Dedifferentiated amniotic fluid mesenchymal stem cell (primary cell): ENCODE data around the gene PSME3.
"Not testable (repeated sequence)": the region's sequence is repeated elsewhere in the genome, so short reads cannot be mapped to it uniquely, and the experiment has no call there.

ENCODE experiments used
- DNase-seq: peaks from one replicate; pipeline ENCODE4 v3.0.0-alpha.2; 2016; ENCODE audit errors: extremely low spot score

The PSME3 gene

DNA sequence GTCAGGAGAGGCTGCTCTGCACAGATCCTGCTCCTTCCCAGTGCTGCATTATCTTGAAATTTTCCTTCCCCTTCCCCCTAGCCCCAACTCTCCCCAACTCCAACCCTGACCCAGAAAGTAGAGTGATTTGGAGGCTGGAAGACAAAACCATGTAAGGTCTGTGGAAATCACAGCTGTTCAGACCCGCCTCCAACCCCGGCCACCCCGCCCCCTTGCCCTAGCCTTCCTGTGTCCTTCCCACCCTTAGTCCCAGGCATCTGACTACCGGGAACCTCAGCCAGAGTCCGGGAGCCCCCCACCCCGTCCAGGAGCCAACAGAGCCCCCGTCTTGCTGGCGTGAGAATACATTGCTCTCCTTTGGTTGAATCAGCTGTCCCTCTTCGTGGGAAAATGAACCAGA, 17.8 kb downstream of the PSME3 start, which contains the start of gene AOC3:
Gene AOC3, plus strand, starts transcription at position 246 of the 400 bp plus-strand sequence. Its CDS starts 145 bp downstream, at position 391.
- DNase-seq: no peak

DNA sequence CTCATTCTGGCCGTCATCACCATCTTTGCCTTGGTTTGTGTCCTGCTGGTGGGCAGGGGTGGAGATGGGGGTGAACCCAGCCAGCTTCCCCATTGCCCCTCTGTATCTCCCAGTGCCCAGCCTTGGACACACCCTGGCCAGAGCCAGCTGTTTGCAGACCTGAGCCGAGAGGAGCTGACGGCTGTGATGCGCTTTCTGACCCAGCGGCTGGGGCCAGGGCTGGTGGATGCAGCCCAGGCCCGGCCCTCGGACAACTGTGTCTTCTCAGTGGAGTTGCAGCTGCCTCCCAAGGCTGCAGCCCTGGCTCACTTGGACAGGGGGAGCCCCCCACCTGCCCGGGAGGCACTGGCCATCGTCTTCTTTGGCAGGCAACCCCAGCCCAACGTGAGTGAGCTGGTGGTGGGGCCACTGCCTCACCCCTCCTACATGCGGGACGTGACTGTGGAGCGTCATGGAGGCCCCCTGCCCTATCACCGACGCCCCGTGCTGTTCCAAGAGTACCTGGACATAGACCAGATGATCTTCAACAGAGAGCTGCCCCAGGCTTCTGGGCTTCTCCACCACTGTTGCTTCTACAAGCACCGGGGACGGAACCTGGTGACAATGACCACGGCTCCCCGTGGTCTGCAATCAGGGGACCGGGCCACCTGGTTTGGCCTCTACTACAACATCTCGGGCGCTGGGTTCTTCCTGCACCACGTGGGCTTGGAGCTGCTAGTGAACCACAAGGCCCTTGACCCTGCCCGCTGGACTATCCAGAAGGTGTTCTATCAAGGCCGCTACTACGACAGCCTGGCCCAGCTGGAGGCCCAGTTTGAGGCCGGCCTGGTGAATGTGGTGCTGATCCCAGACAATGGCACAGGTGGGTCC, 18.4 kb downstream of the PSME3 start:
- not testable (repeated sequence) for DNase-seq

DNA sequence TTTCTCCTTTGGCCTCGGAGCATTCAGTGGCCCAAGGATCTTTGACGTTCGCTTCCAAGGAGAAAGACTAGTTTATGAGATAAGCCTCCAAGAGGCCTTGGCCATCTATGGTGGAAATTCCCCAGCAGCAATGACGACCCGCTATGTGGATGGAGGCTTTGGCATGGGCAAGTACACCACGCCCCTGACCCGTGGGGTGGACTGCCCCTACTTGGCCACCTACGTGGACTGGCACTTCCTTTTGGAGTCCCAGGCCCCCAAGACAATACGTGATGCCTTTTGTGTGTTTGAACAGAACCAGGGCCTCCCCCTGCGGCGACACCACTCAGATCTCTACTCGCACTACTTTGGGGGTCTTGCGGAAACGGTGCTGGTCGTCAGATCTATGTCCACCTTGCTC, 19.2 kb downstream of the PSME3 start:
- no peak for DNase-seq

DNA sequence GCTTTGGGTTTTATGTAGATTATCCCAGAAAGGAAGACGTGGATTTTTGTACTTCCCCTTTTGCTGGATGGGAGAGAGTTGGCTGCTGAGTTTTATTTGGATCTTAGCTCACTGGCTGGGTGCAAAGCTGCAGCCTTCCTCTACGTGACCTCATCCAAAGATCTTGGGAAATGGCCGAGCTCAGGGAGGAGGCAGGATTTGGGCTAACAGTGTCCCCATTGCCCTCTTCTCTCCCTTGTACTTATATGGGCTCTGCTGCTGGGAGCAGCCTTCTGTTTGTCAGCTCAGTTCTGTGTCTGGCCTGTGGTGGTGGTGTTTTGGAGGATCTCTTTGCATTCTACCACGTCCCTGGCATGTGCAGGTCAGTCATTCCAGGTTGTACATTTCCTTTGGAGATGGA, 19.8 kb downstream of the PSME3 start:
- no peak for DNase-seq

DNA sequence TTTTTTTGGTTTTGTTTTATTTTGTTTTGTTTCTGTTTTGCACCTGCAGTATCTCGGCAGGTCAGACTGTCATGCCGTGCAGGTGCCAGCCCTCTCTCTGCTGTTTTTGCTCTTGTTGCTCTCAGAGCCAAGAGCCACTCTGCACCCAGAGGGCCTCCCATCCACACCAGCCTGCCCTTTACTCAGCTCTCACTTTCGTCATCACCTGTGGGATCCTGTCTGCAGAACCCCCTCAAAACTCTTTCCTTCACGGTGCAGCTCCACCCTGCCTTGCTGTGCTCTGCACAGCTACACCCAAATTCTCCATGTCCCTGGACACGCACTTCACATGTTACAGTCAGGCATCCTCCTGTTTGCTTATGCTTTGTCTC, 20.4 kb downstream of the PSME3 start:
- no peak for DNase-seq

DNA sequence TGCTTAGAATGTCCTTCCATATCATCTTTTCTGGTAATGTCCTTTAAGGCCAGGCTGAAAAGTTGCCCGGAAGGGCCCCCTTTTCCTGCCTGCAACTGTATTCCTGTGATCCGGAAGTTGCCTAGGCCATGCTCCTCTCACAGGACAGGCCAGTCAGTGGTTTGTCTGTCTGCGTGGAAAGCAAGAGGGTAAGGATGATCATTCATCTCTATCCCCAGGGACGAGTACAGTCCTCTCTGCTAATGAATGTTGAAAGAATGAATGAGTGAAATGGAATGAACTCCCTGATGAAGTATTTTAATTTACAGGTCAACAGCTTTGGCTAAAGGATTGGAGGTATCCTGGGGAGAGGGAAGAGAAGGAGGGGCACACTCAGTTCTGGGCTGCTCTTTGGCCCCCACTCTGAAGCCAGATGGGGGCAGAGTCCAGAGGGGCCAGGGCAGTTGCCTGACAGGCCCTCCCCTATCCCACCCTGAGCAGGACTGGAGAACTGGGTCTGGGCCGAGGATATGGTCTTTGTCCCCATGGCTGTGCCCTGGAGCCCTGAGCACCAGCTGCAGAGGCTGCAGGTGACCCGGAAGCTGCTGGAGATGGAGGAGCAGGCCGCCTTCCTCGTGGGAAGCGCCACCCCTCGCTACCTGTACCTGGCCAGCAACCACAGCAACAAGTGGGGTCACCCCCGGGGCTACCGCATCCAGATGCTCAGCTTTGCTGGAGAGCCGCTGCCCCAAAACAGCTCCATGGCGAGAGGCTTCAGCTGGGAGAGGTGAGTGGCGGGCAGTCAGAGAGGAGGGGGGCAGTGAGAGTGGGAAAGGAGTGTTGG, 21.0 kb downstream of the PSME3 start:
- no peak for DNase-seq

DNA sequence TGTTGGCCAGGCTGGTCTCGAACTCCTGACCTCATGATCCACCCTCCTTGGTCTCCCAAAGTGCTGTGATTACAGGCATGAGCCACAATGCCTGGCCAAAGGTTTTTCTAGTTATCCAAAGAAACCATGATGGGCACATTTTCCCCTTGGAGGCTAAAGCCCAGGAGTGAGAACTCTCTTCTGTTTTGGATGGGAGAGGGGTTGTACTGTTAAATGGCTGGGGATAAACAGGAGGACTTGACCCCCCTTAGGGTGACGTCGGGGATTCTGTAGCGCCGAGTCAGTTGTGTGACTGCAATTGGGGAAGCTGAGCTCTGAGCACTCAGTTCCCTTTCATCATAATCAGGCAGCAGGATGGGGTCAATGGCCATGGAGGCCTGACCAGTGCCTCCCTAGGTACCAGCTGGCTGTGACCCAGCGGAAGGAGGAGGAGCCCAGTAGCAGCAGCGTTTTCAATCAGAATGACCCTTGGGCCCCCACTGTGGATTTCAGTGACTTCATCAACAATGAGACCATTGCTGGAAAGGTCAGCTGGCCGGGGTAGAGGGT, 21.9 kb downstream of the PSME3 start:
- DNase-seq: no peak

DNA sequence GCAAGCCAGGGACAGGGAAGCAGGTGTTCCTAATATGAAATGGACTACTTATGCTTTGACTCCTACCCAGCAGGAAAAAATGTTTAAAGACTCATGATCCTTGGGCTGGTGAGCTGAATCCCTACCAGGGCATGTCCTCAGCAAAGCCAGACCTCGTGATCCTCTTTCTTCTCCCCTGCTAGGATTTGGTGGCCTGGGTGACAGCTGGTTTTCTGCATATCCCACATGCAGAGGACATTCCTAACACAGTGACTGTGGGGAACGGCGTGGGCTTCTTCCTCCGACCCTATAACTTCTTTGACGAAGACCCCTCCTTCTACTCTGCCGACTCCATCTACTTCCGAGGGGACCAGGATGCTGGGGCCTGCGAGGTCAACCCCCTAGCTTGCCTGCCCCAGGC, 22.9 kb downstream of the PSME3 start:
- not testable (repeated sequence) for DNase-seq

DNA sequence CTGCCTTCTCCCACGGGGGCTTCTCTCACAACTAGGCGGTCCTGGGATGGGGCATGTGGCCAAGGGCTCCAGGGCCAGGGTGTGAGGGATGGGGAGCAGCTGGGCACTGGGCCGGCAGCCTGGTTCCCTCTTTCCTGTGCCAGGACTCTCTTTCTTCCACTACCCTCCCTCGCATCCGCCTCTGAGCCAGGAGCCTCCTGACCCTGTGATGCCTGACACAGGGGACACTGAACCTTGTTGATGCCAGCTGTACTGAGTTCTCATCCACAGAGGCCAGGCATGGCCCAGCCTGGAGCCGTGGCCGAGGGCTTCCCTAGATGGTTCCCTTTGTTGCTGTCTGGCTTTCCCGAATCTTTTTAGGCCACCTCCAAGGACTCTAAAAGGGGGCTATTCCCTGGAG, 23.3 kb downstream of the PSME3 start:
- DNase-seq: not testable (repeated sequence)

DNA sequence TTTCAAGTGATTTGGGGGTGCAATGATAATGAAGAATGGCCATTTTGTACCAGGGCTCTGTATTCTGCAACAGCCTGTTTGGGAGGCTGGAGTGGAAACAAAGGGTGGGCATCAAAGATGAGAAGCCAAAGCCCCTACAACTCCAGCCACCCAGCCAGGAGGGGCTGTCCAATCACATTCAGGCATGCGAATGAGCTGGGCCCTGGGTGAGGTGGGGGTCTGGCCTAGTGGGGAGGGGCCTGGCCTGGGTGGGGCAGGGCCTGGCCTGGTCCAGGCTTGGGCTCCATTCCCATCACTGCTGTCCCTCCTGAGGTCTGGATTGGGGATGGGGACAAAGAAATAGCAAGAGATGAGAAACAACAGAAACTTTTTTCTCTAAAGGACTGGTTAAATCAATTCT, 24.2 kb downstream of the PSME3 start:
- no peak for DNase-seq

DNA sequence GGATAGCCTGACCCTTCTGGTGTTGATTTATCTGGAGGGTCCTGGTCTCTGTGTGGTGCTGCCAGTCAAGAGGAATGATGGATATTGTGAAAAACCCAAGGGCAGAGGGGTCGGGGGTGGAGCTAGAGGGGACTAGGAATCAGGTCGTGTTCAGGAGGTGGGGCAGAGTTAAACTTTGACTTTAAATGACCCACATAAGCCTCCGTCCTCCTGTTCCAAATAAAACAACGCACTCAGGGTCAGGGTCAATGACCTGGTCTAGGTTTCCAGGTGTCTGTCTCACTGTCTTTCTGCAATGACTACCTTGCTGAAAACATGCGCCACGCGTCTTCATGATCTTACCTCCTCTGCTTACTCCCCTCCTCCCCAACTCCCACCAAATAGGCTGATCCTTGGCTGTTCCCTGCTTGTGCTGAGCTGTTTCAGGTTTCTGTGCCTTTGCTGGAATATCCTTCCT, 32.5 kb downstream of the PSME3 start:
- DNase-seq: no peak

DNA sequence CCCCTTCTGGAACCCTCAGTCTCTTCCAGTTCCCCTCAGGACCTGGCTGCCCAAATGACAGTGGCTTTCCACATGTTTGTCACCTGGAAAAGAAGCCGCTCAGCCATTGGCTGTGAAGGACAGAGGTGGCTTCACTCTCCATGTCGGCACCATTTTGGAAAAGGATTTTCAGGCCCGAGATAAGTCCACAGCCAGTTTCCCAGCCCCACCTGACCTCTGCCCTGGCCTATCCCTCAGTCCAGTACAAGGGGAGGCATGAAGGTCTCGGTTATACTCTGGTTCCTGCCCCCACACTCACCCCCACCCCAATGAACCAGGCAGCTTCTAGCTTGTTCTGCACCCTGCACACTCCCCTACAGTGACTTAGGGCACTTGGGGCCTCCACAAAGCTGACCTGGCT, 33.0 kb downstream of the PSME3 start:
- no peak for DNase-seq

DNA sequence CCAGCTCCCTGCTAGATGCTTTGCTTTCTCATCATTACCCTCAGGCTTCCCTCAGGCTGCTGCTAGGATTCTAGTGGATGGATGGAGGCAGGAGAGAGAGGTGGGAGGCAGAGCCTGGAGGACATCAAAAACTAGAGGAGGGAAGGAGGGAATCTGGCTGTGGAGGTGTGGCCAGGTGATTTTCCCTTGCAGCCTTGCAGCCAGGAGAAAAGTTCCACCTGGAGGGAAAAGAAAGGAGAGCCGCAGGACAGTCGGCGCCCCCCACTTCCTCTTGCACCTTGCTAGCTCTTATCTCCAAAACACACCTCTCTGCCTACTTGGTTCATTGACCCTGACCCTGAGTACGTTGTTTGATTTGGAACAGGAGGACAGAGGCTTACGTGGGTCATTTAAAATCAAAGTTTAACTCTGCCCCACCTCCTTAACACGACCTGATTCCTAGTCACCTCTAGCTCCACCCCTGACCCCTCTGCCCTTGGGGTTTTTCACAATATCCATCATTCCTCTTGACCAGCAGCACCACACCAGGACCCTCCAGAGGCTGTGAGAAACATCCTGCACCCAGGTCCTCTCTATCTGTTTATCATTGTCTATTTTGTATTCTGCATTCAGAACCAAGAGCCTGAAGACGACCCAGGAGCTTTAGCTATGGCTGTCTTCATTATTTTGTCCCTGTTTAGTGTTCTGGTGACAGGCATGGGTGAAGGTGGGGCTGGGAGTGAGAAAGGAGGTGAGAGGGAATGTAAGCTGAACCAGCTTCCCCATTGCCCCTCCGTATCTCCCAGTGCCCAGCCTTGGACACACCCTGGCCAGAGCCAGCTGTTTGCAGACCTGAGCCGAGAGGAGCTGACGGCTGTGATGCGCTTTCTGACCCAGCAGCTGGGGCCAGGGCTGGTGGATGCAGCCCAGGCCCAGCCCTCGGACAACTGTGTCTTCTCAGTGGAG, 33.7 kb downstream of the PSME3 start:
- DNase-seq: no peak

DNA sequence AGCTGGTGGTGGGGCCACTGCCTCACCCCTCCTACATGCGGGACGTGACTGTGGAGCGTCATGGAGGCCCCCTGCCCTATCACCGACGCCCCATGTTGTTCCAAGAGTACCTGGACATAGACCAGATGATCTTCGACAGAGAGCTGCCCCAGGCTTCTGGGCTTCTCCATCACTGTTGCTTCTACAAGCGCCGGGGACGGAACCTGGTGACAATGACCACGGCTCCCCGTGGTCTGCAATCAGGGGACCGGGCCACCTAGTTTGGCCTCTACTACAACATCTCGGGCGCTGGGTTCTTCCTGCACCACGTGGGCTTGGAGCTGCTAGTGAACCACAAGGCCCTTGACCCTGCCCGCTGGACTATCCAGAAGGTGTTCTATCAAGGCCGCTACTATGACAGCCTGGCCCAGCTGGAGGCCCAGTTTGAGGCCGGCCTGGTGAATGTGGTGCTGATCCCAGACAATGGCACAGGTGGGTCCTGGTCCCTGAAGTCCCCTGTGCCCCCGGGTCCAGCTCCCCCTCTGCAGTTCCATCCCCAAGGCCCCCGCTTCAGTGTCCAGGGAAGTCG, 34.6 kb downstream of the PSME3 start:
- DNase-seq: not testable (repeated sequence)

DNA sequence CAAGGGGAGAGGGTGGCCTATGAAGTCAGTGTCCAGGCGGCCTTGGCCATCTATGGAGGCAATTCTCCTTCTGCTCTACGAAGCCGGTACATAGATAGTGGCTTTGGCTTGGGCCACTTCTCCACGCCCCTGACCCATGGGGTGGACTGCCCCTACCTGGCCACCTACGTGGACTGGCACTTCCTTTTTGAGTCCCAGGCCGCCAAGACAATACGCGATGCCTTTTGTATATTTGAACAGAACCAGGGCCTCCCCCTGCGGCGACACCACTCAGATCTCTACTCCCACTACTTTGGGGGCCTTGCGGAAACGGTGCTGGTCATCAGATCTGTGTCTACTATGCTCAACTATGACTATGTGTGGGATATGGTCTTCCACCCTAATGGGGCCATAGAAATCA, 35.1 kb downstream of the PSME3 start:
- DNase-seq: no peak

DNA sequence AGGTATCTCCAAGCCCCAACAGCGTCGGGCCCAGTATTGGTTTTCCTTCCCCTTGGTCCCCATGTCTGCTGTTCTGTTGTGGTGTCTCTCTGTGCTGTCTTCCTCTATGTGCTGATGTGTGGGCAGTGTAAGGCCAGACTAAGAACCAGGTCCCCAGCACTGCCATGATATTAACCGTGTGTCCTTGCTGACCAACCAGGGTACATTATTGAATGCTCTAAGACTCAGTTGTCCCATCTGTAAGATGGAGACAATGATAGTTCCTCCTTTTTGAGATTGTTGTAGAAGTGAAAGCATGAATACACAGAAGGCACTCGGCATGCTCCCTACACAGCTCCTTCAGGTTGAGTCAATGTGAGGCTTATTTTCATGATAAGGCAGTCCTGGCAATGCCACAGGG, 38.5 kb downstream of the PSME3 start:
- DNase-seq: no peak

DNA sequence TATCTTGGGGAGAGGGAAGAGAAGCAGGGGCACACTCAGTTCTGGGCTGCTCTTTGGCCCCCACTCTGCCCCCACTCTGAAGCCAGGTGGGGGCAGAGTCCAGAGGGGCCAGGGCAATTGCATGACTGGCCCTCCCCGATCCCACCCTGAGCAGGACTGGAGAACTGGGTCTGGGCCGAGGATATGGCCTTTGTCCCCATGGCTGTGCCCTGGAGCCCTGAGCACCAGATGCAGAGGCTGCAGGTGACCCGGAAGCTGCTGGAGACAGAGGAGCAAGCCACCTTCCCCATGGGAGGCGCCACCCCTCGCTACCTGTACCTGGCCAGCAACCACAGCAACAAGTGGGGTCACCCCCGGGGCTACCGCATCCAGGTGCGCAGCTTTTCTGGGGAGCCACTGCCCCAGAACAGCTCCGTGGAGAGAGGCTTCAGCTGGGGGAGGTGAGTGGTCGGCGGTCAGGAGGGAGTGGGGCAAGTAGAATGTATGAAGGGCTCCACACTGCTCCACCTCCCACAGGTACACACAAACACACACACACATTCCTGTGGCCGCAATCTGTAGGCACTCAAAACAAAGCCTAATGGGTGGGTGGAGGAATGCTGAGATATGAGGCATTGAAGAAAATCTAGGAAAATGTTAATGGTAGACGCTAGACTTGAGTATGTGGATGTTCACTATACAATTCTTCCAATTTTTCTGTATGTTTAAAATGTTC, 39.2 kb downstream of the PSME3 start:
- no peak for DNase-seq

DNA sequence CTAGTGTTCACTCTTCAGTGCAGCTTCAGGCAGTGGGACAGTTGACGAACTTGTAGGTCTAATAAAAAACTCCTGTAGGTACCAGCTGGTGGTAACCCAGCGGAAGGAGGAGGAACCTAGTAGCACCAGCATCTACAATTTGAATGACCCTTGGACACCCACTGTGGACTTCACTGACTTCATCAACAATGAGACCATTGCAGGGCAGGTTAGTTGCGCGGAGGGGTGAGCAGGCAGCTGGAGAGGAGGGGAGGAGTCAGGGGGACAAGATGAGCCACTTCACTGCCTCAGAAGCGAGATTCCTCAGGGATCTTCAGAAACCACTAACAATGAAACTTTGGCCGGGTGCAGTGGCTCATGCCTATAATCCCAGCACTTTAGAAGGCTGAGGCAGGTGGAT, 40.1 kb downstream of the PSME3 start:
- no peak for DNase-seq

DNA sequence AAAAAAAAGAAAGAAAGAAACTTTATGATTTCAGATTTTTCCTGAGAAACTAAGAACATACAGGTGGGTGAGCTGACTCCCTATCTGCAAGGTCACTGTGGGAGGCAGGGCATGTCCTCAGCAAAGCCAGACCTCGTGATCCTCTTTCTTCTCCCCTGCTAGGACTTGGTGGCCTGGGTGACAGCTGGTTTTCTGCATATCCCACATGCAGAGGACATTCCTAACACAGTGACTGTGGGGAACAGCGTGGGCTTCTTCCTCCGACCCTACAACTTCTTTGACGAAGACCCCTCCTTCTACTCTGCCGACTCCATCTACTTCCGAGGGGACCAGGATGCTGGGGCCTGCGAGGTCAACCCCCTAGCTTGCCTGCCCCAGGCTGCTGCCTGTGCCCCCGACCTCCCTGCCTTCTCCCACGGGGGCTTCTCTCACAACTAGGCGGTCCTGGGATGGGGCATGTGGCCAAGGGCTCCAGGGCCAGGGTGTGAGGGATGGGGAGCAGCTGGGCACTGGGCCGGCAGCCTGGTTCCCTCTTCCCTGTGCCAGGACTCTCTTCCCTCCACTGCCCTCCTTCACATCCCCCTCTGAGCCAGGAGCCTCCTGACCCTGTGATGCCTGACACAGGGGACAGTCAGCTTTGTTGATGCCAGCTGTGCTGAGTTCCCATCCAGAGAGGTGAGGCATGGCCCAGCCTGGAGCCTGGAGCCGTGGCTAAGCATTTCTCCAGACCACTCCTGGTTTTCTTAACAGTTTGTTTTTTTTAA, 40.9 kb downstream of the PSME3 start:
- not testable (repeated sequence) for DNase-seq

DNA sequence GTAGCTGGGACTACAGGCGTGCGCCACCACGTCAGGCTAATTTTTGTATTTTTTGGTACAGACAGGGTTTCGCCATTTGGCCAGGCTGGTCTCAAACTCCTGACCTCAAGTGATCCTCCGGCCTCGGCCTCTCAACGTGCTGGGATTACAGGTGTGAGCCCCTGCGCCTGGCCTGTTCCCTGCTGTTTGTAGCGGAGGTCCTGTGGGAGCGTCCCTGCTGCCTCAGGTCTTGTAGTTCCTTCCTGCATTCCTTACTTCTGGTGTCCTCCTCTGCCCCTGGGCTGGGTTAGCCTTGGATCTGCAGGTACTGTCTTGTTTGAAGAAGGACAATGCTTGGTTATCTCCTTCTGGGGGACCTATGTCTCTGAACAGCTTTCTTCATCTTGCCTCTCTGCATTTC, 43.8 kb downstream of the PSME3 start:
- DNase-seq: no peak
